Measurements from ENCODE around the gene SH3GL3. TPM values are rescaled to one million over a fixed set of nuclear protein-coding genes. Genes with fewer than 3 reads are reported as not detected.

The SH3GL3 gene
- total RNA-seq: under 1 TPM; 0.38 to 0.63 TPM
- long read RNA-seq: 0 reads

GRCh38 chr15:83446904-83447709 lies at the start of gene SH3GL3:
SH3GL3 (plus strand) TSS chr15:83447341; CDS start chr15:83447534, 193 bp downstream.
- DNase-seq (peak; percentile 89), ATAC-seq (peak; percentile 97 to 98)
- intact Hi-C loops (cut with DNase I): no loop called here

GRCh38 chr15:83398626-83399025 lies 48.5 kb upstream of the SH3GL3 start:
- DNase-seq (no peak), ATAC-seq (peak in 1 of 2 donors; percentile 52)
- intact Hi-C loops (cut with DNase I): no loop called here

GRCh38 chr15:83404121-83404520 lies 43.0 kb upstream of the SH3GL3 start:
- intact Hi-C loops (cut with DNase I): no loop called here
- ATAC-seq (peak; percentile 41 to 80), DNase-seq (peak; percentile 35)

- intact Hi-C loops (cut with DNase I): no loop called here
- no peak for ATAC-seq
These were observed 36.6 kb upstream of the SH3GL3 start for GRCh38 chr15:83410532-83410931.

GRCh38 chr15:83413054-83413719 lies 34.0 kb upstream of the SH3GL3 start:
- no peak for DNase-seq
- no peak for ATAC-seq
- intact Hi-C loops (cut with DNase I): no loop called here

More at GRCh38 chr15:83410532-83410931, 36.6 kb upstream of the SH3GL3 start:
- no peak for DNase-seq

- ATAC-seq: no peak
- DNase-seq: no peak
- intact Hi-C loops (cut with DNase I): no loop called here
These were observed 25.1 kb upstream of the SH3GL3 start for GRCh38 chr15:83422081-83422480.

- intact Hi-C loops (cut with DNase I): no loop called here
- ATAC-seq (no peak), DNase-seq (no peak)
These were observed 24.6 kb upstream of the SH3GL3 start for GRCh38 chr15:83422541-83422940.

- DNase-seq (no peak), ATAC-seq (no peak)
- intact Hi-C loops (cut with DNase I): no loop called here
These were observed 23.0 kb upstream of the SH3GL3 start for GRCh38 chr15:83424101-83424500.

GRCh38 chr15:83430441-83430840 lies 16.7 kb upstream of the SH3GL3 start:
- intact Hi-C loops (cut with DNase I): no loop called here

GRCh38 chr15:83431521-83431920 lies 15.6 kb upstream of the SH3GL3 start:
- no peak for DNase-seq
- no peak for ATAC-seq
- intact Hi-C loops (cut with DNase I): no loop called here

More at GRCh38 chr15:83430441-83430840, 16.7 kb upstream of the SH3GL3 start:
- ATAC-seq (no peak), DNase-seq (no peak)

- ATAC-seq (no peak), DNase-seq (no peak)
- intact Hi-C loops (cut with DNase I): loop anchor here in 1 of 2 donors (5.0 kb wide), 2 partner anchors 122 to 188 kb away; no protein-coding TSS in a partner anchor
These were observed 11.9 kb upstream of the SH3GL3 start for GRCh38 chr15:83435202-83435601.

- ATAC-seq (peak in 1 of 2 donors; percentile 42), DNase-seq (no peak)
- intact Hi-C loops (cut with DNase I): loop anchor here in 1 of 2 donors (5.0 kb wide), 2 partner anchors 122 to 188 kb away; no protein-coding TSS in a partner anchor
These were observed 11.4 kb upstream of the SH3GL3 start for GRCh38 chr15:83435782-83436181.

GRCh38 chr15:83436513-83437158 lies 10.5 kb upstream of the SH3GL3 start:
- ATAC-seq (peak; percentile 67 to 91), DNase-seq (no peak)
- intact Hi-C loops (cut with DNase I): loop anchor here (1.0 to 5.0 kb wide), 3 partner anchors 121 to 189 kb away; no protein-coding TSS in a partner anchor

- DNase-seq: no peak
- ATAC-seq: no peak
- intact Hi-C loops (cut with DNase I): no loop called here
These were observed 3.9 kb upstream of the SH3GL3 start for GRCh38 chr15:83443076-83443847.

- DNase-seq (no peak), ATAC-seq (no peak)
- intact Hi-C loops (cut with DNase I): no loop called here
These were observed 2.2 kb upstream of the SH3GL3 start for GRCh38 chr15:83444936-83445335.

- no peak for DNase-seq
- ATAC-seq: no peak
- intact Hi-C loops (cut with DNase I): no loop called here
These were observed 1.5 kb upstream of the SH3GL3 start for GRCh38 chr15:83445643-83446042.

- ATAC-seq (no peak), DNase-seq (no peak)
- intact Hi-C loops (cut with DNase I): no loop called here
These were observed 724 bp upstream of the SH3GL3 start for GRCh38 chr15:83446417-83446816.

GRCh38 chr15:83449250-83449671 lies 2.1 kb downstream of the SH3GL3 start:
- DNase-seq (no peak), ATAC-seq (no peak)
- intact Hi-C loops (cut with DNase I): no loop called here

- intact Hi-C loops (cut with DNase I): no loop called here
- ATAC-seq (peak in 1 of 2 donors; percentile 9), DNase-seq (no peak)
These were observed 2.9 kb downstream of the SH3GL3 start for GRCh38 chr15:83449937-83450506.
